HepG2 (cell line): ENCODE results near the gene BBS12. TPM values are rescaled to one million over a fixed set of nuclear protein-coding genes. Genes with fewer than 3 reads are reported as not detected.

ENCODE experiments used
- HOXA3 ChIP-seq: sonication (generic); formaldehyde crosslinking; IDR thresholded peaks from 2 replicates; pipeline ENCODE4 v1.5.0; 2020; ENCODE audit warnings: missing genetic modification reagents
- KDM4B ChIP-seq: sonication (generic); formaldehyde crosslinking; IDR thresholded peaks from 2 replicates; pipeline ENCODE4 v1.4.0; 2020; ENCODE audit warnings: missing genetic modification reagents
- MXD4 ChIP-seq: IDR thresholded peaks from 2 replicates; pipeline ENCODE4 v1.6.1; 2016; ENCODE audit warnings: mild to moderate bottlenecking, missing biosample characterization, missing genetic modification reagents
- POLR2G ChIP-seq: fragments of 200-400 bp; formaldehyde crosslinking; IDR thresholded peaks from 2 replicates; pipeline ENCODE4 v1.6.1; 2018; ENCODE audit warnings: mild to moderate bottlenecking, low read depth, low read length, moderate library complexity
- ZNF382 ChIP-seq: sonication (generic); formaldehyde crosslinking; IDR thresholded peaks from 2 replicates; pipeline ENCODE4 v1.5.0; 2020; ENCODE audit warnings: missing genetic modification reagents, mild to moderate bottlenecking, borderline replicate concordance
- ZNF792 ChIP-seq: IDR thresholded peaks from 2 replicates; pipeline ENCODE4 v1.6.1; 2016
- polyA plus RNA-seq, 8 experiments: library from polyadenylated mRNA; depleted of rRNA in 3 of 8; stranded (reverse) in 7 of 8; unstranded in 1 of 8; fragments of >200 nt; fragmentation: Illumina TruSeq in 4 of 8; extraction: Trizol in 4 of 8; gene quantifications; 2 replicates each; pipeline versions ENCODE4 v1.2.1 to v1.2.3, GENCODE V29; 2011 to 2016; ENCODE audit warnings: low read depth in 4 of 8, missing spikeins in 1 of 8, mixed read lengths in 1 of 8; ENCODE audit not compliant: insufficient read depth in 1 of 8
- total RNA-seq, 5 experiments: library from RNA; depleted of rRNA; stranded (reverse); fragments of >200 nt; fragmentation: Illumina TruSeq; extraction: Trizol; gene quantifications; 2 replicates each; pipeline ENCODE4 v1.2.3, GENCODE V29; 2016; ENCODE audit warnings: low read depth in 1 of 5
- TF ChIP-seq, protein P1 (sequence below): IDR thresholded peaks from 2 replicates; pipeline ENCODE4 v1.4.0; 2020; ENCODE audit warnings: mild to moderate bottlenecking, missing genetic modification reagents
- TF ChIP-seq, protein P2 (sequence below): IDR thresholded peaks from 2 replicates; pipeline ENCODE4 v1.6.1; 2016; ENCODE audit warnings: mild to moderate bottlenecking, missing biosample characterization, missing genetic modification reagents
- TF ChIP-seq, protein P3 (sequence below): sonication (generic); formaldehyde crosslinking; conservative IDR thresholded peaks from 2 replicates; pipeline ENCODE4 v1.4.0; 2020; ENCODE audit warnings: mild to moderate bottlenecking, missing genetic modification reagents, moderate library complexity
- TF ChIP-seq, protein P4 (sequence below): sonication (generic); formaldehyde crosslinking; IDR thresholded peaks from 2 replicates; pipeline ENCODE4 v1.5.1; 2020; ENCODE audit warnings: mild to moderate bottlenecking, moderate library complexity, missing genetic modification reagents
- TF ChIP-seq, protein P5 (sequence below): sonication (generic); formaldehyde crosslinking; IDR thresholded peaks from 2 replicates; pipeline ENCODE4 v1.4.0; 2020; ENCODE audit warnings: mild to moderate bottlenecking, missing genetic modification reagents
- TF ChIP-seq, protein P6 (sequence below): sonication (generic); formaldehyde crosslinking; IDR thresholded peaks from 2 replicates; pipeline ENCODE4 v1.4.0; 2020; ENCODE audit warnings: missing genetic modification reagents
- TF ChIP-seq, protein P7 (sequence below): sonication (generic); formaldehyde crosslinking; IDR thresholded peaks from 2 replicates; pipeline ENCODE4 v1.4.0; 2020; ENCODE audit warnings: mild to moderate bottlenecking, missing genetic modification reagents

Gene BBS12
- total and polyA plus RNA-seq, 2 of the 13 experiments (the other 11 are each of a cell fraction or from before 2014, with no cell fraction given): 0.32 to 1.7 TPM

DNA sequence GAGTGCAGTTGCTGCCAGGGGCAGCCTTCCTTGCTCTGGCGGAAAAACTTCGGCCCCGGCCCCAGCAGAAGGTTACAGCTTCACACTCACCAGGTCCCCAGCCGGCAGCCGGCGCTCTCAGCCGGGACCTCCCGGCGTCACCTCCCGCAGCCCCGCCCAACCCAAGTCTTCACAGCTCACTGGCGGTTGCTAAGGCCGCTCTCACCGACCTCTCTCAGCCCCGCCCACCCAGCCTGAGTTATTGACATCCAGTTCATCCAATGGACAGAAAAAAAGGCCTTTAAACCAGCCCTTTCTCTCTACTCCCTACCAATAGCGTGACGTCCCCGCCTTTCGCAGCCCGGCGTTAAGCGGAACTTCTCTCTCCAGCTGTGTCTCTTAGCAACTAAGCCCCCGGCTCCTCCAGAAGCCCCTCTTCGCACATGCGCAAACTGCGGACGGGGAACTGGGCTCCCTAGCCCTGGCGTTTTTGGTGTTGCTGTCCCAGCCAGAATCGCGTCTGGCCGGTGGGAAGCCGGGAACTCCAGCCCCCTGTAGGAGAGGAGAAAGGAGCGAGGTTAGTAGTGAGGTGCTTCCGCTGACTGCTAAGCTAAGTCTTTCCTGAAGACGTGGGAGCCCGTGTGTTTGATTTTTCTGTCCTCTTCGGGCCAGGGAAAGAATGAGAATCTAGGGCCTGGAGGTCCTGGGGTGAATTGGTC is at the start of gene BBS12 (continued):
- TF ChIP-seq, protein P1, sequence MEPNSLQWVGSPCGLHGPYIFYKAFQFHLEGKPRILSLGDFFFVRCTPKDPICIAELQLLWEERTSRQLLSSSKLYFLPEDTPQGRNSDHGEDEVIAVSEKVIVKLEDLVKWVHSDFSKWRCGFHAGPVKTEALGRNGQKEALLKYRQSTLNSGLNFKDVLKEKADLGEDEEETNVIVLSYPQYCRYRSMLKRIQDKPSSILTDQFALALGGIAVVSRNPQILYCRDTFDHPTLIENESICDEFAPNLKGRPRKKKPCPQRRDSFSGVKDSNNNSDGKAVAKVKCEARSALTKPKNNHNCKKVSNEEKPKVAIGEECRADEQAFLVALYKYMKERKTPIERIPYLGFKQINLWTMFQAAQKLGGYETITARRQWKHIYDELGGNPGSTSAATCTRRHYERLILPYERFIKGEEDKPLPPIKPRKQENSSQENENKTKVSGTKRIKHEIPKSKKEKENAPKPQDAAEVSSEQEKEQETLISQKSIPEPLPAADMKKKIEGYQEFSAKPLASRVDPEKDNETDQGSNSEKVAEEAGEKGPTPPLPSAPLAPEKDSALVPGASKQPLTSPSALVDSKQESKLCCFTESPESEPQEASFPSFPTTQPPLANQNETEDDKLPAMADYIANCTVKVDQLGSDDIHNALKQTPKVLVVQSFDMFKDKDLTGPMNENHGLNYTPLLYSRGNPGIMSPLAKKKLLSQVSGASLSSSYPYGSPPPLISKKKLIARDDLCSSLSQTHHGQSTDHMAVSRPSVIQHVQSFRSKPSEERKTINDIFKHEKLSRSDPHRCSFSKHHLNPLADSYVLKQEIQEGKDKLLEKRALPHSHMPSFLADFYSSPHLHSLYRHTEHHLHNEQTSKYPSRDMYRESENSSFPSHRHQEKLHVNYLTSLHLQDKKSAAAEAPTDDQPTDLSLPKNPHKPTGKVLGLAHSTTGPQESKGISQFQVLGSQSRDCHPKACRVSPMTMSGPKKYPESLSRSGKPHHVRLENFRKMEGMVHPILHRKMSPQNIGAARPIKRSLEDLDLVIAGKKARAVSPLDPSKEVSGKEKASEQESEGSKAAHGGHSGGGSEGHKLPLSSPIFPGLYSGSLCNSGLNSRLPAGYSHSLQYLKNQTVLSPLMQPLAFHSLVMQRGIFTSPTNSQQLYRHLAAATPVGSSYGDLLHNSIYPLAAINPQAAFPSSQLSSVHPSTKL (CRISPR knock-in tag): no peak
- TF ChIP-seq, protein P2, sequence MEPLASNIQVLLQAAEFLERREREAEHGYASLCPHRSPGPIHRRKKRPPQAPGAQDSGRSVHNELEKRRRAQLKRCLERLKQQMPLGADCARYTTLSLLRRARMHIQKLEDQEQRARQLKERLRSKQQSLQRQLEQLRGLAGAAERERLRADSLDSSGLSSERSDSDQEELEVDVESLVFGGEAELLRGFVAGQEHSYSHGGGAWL (CRISPR knock-in tag): no peak
- TF ChIP-seq, protein P3, sequence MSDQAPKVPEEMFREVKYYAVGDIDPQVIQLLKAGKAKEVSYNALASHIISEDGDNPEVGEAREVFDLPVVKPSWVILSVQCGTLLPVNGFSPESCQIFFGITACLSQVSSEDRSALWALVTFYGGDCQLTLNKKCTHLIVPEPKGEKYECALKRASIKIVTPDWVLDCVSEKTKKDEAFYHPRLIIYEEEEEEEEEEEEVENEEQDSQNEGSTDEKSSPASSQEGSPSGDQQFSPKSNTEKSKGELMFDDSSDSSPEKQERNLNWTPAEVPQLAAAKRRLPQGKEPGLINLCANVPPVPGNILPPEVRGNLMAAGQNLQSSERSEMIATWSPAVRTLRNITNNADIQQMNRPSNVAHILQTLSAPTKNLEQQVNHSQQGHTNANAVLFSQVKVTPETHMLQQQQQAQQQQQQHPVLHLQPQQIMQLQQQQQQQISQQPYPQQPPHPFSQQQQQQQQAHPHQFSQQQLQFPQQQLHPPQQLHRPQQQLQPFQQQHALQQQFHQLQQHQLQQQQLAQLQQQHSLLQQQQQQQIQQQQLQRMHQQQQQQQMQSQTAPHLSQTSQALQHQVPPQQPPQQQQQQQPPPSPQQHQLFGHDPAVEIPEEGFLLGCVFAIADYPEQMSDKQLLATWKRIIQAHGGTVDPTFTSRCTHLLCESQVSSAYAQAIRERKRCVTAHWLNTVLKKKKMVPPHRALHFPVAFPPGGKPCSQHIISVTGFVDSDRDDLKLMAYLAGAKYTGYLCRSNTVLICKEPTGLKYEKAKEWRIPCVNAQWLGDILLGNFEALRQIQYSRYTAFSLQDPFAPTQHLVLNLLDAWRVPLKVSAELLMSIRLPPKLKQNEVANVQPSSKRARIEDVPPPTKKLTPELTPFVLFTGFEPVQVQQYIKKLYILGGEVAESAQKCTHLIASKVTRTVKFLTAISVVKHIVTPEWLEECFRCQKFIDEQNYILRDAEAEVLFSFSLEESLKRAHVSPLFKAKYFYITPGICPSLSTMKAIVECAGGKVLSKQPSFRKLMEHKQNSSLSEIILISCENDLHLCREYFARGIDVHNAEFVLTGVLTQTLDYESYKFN (CRISPR knock-in tag): 0 out of 2 replicates have a peak, but pooled peaks have one; percentile 18
- TF ChIP-seq ZNF382 (no peak), KDM4B (CRISPR knock-in tag) (no peak), HOXA3 (CRISPR knock-in tag) (no peak), ZNF792 (no peak), MXD4 (peak; percentile 28; the same call in 1 of the 2 replicates), POLR2G (peak; percentile 50; the same call in 1 of the 2 replicates)
- TF ChIP-seq, protein P4, sequence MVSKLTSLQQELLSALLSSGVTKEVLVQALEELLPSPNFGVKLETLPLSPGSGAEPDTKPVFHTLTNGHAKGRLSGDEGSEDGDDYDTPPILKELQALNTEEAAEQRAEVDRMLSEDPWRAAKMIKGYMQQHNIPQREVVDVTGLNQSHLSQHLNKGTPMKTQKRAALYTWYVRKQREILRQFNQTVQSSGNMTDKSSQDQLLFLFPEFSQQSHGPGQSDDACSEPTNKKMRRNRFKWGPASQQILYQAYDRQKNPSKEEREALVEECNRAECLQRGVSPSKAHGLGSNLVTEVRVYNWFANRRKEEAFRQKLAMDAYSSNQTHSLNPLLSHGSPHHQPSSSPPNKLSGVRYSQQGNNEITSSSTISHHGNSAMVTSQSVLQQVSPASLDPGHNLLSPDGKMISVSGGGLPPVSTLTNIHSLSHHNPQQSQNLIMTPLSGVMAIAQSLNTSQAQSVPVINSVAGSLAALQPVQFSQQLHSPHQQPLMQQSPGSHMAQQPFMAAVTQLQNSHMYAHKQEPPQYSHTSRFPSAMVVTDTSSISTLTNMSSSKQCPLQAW (CRISPR knock-in tag): no peak
- TF ChIP-seq, protein P5, sequence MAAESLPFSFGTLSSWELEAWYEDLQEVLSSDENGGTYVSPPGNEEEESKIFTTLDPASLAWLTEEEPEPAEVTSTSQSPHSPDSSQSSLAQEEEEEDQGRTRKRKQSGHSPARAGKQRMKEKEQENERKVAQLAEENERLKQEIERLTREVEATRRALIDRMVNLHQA (CRISPR knock-in tag): no peak
- TF ChIP-seq, protein P6, sequence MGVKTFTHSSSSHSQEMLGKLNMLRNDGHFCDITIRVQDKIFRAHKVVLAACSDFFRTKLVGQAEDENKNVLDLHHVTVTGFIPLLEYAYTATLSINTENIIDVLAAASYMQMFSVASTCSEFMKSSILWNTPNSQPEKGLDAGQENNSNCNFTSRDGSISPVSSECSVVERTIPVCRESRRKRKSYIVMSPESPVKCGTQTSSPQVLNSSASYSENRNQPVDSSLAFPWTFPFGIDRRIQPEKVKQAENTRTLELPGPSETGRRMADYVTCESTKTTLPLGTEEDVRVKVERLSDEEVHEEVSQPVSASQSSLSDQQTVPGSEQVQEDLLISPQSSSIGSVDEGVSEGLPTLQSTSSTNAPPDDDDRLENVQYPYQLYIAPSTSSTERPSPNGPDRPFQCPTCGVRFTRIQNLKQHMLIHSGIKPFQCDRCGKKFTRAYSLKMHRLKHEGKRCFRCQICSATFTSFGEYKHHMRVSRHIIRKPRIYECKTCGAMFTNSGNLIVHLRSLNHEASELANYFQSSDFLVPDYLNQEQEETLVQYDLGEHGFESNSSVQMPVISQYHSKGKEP (CRISPR knock-in tag): no peak
- TF ChIP-seq, protein P7, sequence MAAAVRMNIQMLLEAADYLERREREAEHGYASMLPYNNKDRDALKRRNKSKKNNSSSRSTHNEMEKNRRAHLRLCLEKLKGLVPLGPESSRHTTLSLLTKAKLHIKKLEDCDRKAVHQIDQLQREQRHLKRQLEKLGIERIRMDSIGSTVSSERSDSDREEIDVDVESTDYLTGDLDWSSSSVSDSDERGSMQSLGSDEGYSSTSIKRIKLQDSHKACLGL (CRISPR knock-in tag): no peak
